ENCODE measurements around the gene MRPS33.
A peak's percentile ranks its signal among the peaks of the same experiment; 100 is the strongest.
"Not testable (repeated sequence)": the region's sequence is repeated elsewhere in the genome, so short reads cannot be mapped to it uniquely, and the experiment has no call there.

MRPS33 gene

GRCh38 chr7:141014524-141015395, at the start of gene MRPS33:
MRPS33 (minus strand) TSS chr7:141014952; CDS start chr7:141010633, 4,319 bp downstream.
- DNase-seq = peak; percentile 95

- no peak for DNase-seq
Measured at GRCh38 chr7:141057788-141058187, 43.0 kb upstream of the MRPS33 start.

- DNase-seq = no peak
Measured at GRCh38 chr7:141055146-141055545, 40.4 kb upstream of the MRPS33 start.

- no peak for DNase-seq
Measured at GRCh38 chr7:141053626-141054025, 38.9 kb upstream of the MRPS33 start.

GRCh38 chr7:141045842-141046620, 31.3 kb upstream of the MRPS33 start:
- DNase-seq = no peak

GRCh38 chr7:141045126-141045841, 30.5 kb upstream of the MRPS33 start:
- DNase-seq = no peak

- DNase-seq = no peak
Measured at GRCh38 chr7:141043616-141044015, 28.9 kb upstream of the MRPS33 start.

- no peak for DNase-seq
Measured at GRCh38 chr7:141042222-141043193, 27.8 kb upstream of the MRPS33 start.

GRCh38 chr7:141039376-141039775, 24.6 kb upstream of the MRPS33 start:
- DNase-seq = no peak

- DNase-seq = not testable (repeated sequence)
Measured at GRCh38 chr7:141038100-141038499, 23.3 kb upstream of the MRPS33 start.

- DNase-seq = not testable (repeated sequence)
Measured at GRCh38 chr7:141032539-141033323, 18.0 kb upstream of the MRPS33 start.

- DNase-seq = no peak
Measured at GRCh38 chr7:141028767-141029166, 14.0 kb upstream of the MRPS33 start.

- no peak for DNase-seq
Measured at GRCh38 chr7:141027043-141027442, 12.3 kb upstream of the MRPS33 start.

GRCh38 chr7:141024668-141025067, 9.9 kb upstream of the MRPS33 start:
- DNase-seq = no peak

GRCh38 chr7:141023295-141023694, 8.5 kb upstream of the MRPS33 start:
- DNase-seq = no peak

- DNase-seq = no peak
Measured at GRCh38 chr7:141017555-141017954, 2.8 kb upstream of the MRPS33 start.

GRCh38 chr7:141016349-141016748, 1.6 kb upstream of the MRPS33 start:
- no peak for DNase-seq

- DNase-seq = no peak
Measured at GRCh38 chr7:141014125-141014523, 628 bp downstream of the MRPS33 start.

- no peak for DNase-seq
Measured at GRCh38 chr7:141013345-141013715, 1.4 kb downstream of the MRPS33 start.

- DNase-seq = peak; percentile 5
Measured at GRCh38 chr7:141012696-141013344, 1.9 kb downstream of the MRPS33 start.
